Esophagus muscularis mucosa (tissue), 4 donors: Measurements from ENCODE around the gene KCNMB2.

ENCODE experiments used
- CTCF ChIP-seq, 3 experiments: fragments of 200-600 bp in 2 of 3; fragments of 450-650 bp in 1 of 3; sonication (generic) in 2 of 3; IDR thresholded peaks; one replicate each; pipeline ENCODE4 v1.5.1; 2017 to 2019; ENCODE audit warnings: antibody characterized with exemption in 3 of 3, mild to moderate bottlenecking in 2 of 3, moderate library complexity in 1 of 3
- EP300 ChIP-seq: sonication (generic); formaldehyde crosslinking; IDR thresholded peaks from one replicate; pipeline ENCODE4 v1.6.1; 2017; ENCODE audit warnings: antibody characterized with exemption
- POLR2A ChIP-seq: fragments of 450-650 bp; IDR thresholded peaks from one replicate; pipeline ENCODE4 v1.6.1; 2017; ENCODE audit warnings: antibody characterized with exemption, moderate library complexity, mild to moderate bottlenecking, low read depth

GRCh38 chr3:178835033-178835432 is 298.8 kb downstream of the KCNMB2 start:
- no peak for TF ChIP-seq CTCF (IDR thresholded peaks at IDR 0.05)
- TF ChIP-seq POLR2A, result no peak
- TF ChIP-seq EP300, result no peak
